Choroid plexus epithelial cell (primary cell): ENCODE results near the gene KASH5.
A peak's percentile ranks its signal among the peaks of the same experiment; 100 is the strongest.

ENCODE experiments used
- DNase-seq: peaks from one replicate; pipeline ENCODE4 v3.0.0-alpha.2; 2010; ENCODE audit warnings: low read depth
- H3K4me3 ChIP-seq: 2 replicates; pipeline ENCODE4 v1.5.1; 2011; ENCODE audit warnings: low read depth, mild to moderate bottlenecking, control low read depth, low read length, moderate library complexity
- CTCF ChIP-seq: conservative IDR thresholded peaks from 2 replicates; pipeline ENCODE4 v1.5.1; 2011; ENCODE audit warnings: low read depth, mild to moderate bottlenecking, control low read depth, inconsistent platforms, low read length, moderate library complexity

Gene KASH5

DNA sequence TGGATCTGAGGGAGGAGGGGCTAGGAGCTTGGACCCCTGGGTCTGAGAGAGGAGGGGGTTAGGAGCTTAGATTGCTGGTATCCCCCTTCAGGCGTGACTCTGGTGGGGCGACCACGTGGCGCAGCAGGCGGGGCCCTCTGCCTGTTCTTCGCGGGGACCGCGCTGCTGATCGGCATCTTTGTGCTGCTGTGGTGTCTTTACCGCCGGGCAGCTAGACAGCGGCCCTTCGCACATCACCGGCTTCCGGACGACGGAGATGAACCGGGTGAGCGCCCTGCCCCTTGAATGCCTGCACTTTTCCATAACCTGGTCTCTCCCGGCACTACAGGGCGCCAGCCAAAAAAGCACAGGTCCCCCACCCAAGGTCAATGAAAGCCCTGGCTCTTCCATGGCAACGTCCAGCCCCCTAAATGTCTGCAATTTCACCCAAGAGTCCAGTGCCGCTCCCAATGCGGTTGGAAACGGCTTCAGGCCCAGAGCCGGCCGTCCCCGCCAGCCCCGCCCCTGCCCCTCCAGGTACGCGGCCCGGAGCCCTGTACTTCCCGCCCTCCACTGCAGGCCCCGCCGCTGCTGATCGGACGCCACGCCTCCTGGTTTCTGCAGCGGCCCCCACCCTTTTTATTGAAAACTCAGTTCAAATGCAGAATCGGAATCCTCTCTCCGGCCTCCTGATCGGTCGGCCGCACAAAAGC is 40.0 kb downstream of the KASH5 start:
- H3K4me3 ChIP-seq, result no peak overlapping the region
- DNase-seq, result no peak
- TF ChIP-seq CTCF, result no peak

DNA sequence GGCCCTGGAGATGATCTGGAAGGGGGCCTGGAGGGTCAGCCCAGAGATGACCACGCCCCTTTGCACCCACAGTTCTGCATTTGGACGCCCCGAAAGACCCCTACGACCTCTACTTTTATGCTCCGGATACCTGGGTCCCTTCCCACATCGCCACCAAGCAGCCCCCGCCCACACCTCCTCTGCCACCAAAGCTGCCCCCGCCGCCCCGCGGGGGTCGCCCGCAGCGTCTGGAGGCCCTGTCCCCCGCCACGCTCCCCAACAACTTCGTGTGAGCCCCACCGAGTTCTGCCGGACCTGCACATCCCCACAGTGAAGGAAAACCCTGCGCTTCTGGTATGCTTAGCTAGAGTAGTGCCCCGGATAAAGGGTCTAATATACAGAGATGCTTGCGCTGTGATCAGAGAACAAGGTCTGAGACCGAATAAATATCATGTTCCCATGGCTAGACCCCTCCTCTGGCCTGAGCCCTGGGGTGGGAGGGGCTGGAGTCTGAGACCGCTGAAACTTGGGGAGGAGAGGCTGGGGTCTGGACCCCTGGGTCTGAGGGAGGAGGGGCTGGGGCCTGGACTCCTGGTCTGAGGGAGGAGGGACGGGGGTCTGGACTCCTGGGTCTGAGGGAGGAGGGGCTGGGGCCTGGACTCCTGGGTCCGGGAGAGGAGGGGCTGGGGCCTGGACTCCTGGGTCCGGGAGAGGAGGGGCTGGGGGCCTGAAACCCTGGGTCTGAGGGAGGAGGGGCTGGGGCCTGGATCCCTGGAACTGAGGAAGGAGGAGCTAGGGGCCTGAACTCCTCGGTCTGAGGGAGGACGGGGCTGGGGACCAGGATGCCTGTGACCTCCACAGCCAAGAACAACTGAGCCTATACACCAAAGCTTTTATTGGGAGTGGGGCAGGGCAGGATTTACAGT is 40.8 kb downstream of the KASH5 start:
- no peak overlapping the region for H3K4me3 ChIP-seq
- no peak for TF ChIP-seq CTCF
- no peak for DNase-seq

- TF ChIP-seq CTCF, result no peak
- H3K4me3 ChIP-seq, result no peak overlapping the region
These were observed 42.2 kb downstream of the KASH5 start for GRCh38 chr19:49430172-49430677.

GRCh38 chr19:49430678-49431329 is 42.8 kb downstream of the KASH5 start:
- TF ChIP-seq CTCF, result peak; percentile 45
- H3K4me3 ChIP-seq, result no peak overlapping the region
- no peak for DNase-seq

More at GRCh38 chr19:49430172-49430677, 42.2 kb downstream of the KASH5 start:
- no peak for DNase-seq

GRCh38 chr19:49431330-49431749 is 43.3 kb downstream of the KASH5 start:
- no peak overlapping the region for H3K4me3 ChIP-seq
- TF ChIP-seq CTCF, result no peak
- no peak for DNase-seq

DNA sequence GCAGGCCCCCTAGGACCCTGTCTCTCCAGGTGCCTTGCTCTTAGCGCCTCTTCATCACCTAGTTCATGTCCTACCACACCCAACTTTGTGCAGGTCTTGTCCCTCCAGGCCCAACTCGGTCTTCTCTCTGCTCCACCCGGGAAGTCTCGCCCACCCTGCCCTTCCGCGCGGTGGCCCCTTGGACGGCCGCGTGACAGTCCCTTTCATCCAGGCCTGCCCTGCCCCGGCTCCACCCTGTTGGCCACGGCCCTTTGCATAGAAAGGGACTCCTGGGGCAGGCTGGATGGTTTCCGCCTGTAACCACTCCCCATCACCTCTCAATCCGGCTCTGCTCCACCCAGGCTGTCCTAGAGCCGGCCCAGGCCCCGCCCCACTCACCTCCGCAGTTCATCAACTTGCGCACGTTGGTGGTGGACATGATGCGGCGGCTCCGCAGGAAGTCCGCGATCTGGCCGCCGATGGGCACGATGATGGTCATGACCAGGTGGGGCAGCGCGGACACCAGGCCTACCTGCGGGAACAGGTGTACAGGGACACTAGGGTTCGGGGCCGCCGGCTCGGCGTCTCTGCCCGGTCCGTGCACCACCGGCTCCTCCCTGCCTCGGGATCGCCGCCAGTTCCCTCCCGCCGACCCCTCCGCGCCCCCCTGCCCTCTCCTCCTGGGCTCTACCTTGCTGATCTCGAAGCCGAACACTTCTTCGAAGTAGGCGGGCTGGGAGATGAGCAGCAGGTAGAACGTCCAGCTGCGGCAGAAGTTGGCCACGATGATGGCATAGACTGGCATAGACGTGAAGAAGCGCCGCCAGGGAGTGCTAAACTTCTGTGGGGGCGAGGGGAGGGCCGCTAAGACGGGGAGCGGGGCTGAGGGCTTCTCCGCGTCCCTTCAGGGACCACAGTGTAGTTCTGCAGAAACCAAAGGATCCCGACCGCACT is 44.4 kb downstream of the KASH5 start:
- DNase-seq, result no peak
- no peak overlapping the region for H3K4me3 ChIP-seq
- TF ChIP-seq CTCF, result no peak
